GM18867 (cell line): Measurements from ENCODE around the gene SYDE1.

Source experiments
- ATAC-seq: cut with Tn5 transposase; IDR thresholded peaks from one replicate; pipeline ENCODE4 v1.9.1; 2021; ENCODE audit warnings: mild to moderate bottlenecking, moderate library complexity; ENCODE audit not compliant: unreplicated experiment

SYDE1 gene

DNA sequence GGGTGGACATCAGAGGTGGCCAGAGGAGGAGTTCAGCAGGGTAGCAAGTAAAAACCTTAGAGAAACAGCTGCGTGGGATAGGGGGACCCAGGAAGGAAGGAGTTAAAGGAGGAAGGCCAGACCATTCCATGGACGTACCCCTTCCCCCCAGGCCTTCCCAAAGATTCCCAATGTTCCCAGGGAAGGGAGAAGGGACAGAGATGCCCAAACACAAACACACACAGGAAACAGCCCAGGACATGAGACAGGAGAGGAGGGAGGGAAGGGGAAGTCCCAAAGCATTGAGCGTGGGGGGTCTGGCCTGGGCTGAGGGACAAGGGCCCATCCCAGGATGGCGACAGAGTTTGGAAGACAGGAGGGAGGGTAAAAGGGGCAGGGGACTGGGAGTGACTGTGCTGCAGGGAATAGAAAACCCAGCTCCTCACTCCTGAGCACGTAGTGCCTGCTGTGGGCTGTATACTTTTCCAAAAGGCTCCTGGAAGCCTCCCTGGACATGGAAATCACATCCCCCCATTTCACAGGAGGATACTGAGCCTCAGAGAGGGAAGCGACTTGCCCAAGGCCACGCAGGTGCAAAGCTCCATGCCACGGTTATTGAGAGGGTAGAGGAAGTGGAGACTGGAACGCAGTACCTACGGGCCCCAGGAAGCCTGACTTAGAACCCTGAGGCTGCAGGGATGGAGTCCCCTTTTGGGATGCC lies 1.1 kb downstream of the SYDE1 start:
- ATAC-seq: no peak

DNA sequence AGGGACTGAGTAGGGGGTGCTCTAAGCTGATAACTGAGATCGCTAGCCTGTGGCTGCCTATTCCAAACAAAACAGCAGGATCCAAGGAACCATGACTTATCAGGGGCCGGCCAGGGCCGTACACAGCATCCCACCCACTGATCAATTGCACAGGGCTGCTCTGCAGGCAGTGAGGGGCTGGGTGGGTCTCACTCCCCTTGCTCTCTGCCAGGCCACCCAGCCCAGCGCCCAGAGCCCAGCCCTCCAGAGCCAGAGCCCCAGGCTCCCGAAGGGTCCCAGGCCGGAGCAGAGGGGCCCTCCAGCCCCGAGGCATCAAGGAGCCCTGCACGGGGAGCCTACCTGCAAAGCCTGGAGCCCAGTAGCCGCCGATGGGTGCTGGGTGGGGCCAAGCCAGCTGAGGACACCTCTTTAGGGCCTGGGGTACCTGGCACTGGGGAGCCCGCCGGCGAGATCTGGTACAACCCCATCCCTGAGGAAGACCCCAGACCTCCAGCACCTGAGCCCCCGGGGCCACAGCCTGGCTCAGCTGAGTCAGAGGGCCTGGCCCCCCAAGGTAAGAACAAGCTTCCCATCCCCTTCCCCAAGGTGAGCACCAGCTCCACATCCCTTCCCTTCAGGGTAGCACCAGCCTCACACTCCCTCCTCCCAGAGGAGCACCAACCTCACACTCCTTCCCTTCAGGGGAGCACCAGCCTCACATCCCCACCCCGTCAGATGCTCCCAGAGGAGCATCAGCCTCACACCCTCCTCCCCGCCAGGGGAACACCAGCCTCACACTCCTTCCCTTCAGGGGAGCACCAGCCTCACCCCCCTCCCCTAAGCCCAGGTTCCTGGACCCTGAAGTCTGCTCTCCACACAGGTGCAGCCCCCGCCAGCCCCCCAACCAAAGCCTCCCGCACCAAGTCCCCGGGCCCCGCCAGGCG lies 1.9 kb downstream of the SYDE1 start:
- ATAC-seq: no peak

DNA sequence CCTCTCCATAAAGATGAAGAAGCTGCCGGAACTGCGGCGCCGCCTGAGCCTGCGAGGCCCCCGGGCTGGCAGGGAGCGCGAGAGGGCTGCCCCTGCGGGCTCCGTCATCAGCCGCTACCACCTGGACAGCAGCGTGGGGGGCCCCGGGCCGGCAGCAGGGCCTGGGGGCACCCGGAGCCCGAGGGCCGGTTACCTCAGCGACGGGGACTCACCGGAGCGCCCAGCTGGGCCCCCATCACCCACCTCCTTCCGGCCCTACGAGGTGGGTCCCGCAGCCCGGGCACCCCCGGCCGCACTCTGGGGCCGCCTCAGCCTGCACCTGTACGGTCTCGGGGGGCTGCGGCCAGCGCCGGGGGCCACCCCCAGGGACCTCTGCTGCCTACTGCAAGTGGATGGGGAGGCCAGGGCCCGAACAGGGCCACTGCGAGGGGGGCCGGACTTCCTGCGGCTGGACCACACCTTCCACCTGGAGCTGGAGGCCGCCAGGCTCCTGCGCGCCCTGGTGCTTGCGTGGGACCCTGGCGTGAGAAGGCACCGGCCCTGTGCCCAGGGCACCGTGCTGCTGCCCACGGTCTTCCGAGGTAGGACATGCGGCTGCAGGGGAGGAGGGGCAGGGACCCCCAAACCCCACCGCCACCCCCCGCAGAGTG lies 2.7 kb downstream of the SYDE1 start:
- ATAC-seq: no peak

DNA sequence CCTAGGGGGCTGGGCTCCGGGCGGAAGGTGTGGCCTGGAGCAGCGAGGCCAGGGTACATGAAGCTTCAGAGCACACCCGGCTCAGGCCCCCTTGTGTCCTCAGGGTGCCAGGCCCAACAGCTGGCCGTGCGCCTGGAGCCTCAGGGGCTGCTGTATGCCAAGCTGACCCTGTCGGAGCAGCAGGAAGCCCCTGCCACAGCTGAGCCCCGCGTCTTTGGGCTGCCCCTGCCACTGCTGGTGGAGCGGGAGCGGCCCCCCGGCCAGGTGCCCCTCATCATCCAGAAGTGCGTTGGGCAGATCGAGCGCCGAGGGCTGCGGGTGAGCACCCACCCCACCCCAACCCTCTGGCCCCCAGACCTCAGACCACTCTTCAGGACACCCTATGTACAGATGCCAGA lies 3.2 kb downstream of the SYDE1 start:
- ATAC-seq: no peak

DNA sequence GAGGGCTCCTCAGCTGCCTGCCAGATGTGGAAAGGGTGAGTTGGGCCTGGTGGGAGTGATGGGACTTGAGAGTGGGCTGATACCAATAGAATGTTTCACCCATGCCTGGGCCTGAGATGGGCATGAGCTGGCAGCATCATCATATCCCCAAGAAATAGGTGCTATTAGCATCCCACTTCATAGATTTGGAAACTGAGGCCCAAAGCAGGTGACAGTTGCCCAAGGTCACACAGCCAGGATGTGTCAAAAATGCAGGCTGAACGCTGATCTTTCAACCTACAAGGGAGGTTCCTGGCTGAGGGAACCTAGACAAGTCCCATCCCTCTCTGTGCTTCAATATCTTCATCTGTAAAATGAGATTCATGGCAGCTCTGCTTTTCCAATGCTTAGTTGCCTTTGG lies 4.6 kb downstream of the SYDE1 start:
- ATAC-seq: no peak

DNA sequence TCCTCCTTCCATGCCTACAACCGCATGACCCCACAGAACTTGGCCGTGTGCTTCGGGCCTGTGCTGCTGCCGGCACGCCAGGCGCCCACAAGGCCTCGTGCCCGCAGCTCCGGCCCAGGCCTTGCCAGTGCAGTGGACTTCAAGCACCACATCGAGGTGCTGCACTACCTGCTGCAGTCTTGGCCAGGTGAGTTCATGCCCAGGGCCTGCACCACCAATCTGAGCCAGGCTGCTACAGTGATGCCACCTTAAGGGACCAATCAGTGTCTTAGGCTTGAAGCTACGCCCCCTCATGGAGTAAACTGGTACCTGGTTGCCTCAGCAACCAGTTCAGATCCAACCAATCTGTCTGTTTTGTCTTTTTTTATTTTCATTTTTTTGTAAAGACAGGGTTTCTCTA lies 5.2 kb downstream of the SYDE1 start:
- no peak for ATAC-seq

DNA sequence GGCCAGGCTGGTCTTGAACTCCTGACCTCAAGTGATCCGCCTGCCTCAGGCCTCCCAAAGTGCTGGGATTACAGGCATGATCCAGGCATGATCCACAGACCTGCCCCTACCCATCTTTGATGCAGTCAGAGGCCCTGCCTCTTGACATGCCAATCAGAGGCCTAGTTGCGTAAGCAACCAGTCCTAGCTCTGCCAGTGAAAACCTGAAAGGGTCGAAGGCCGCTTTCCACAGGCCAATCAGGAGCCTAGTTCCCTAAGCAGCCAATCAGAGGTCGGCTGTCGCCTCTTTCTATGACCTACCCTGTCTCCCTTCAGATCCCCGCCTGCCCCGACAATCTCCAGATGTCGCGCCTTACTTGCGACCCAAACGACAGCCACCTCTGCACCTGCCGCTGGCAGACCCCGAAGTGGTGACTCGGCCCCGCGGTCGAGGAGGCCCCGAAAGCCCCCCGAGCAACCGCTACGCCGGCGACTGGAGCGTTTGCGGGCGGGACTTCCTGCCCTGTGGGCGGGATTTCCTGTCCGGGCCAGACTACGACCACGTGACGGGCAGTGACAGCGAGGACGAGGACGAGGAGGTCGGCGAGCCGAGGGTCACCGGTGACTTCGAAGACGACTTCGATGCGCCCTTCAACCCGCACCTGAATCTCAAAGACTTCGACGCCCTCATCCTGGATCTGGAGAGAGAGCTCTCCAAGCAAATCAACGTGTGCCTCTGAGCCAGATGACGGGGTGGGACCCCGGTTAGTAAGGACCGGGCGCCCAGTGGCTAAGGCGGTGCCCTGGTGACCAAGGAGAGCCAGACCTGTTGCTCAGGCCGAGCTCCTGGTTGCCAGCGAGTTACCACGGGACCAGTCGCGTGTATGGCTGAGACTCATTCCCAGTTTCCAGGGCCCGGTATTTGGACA lies 6.3 kb downstream of the SYDE1 start:
- ATAC-seq: no peak

DNA sequence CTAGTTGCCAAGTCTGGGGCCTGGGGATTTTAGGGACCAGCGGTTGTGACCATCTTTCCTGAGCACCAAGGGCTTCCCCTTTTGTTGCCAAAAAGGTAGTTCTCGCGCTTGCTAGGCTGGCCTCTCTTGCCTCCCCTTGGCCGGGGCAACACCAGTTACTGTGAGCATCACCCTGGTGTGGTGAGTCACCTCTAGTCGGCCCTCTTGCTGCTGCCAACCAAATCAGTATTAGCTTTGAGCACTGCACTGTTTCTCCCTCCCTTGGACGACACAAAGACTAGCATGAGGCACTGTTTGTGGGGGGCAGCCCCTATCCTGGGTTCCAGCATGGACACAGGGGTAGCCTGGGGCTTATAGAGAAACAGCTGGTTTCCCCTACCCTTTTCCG lies 6.9 kb downstream of the SYDE1 start:
- no peak for ATAC-seq

DNA sequence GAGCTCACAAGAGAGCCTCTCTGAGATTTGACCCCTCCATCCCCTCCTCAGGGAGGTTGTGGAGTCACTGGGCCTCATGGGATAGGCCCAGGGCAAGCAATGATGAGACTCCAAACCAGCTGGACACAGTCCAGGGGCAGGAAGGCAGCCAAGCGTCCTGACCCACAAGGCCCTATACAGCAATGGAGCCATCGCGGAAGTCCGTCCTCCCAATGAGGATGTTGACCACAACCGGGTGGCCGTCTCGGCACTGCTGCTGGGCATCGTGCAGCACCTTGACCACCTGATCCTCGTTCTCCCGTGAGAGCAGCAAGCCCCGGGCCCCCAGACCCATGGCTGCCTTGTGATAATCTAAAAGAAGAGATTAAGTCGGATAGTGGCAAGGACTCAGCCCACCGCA lies 7.9 kb downstream of the SYDE1 start:
- ATAC-seq: no peak

DNA sequence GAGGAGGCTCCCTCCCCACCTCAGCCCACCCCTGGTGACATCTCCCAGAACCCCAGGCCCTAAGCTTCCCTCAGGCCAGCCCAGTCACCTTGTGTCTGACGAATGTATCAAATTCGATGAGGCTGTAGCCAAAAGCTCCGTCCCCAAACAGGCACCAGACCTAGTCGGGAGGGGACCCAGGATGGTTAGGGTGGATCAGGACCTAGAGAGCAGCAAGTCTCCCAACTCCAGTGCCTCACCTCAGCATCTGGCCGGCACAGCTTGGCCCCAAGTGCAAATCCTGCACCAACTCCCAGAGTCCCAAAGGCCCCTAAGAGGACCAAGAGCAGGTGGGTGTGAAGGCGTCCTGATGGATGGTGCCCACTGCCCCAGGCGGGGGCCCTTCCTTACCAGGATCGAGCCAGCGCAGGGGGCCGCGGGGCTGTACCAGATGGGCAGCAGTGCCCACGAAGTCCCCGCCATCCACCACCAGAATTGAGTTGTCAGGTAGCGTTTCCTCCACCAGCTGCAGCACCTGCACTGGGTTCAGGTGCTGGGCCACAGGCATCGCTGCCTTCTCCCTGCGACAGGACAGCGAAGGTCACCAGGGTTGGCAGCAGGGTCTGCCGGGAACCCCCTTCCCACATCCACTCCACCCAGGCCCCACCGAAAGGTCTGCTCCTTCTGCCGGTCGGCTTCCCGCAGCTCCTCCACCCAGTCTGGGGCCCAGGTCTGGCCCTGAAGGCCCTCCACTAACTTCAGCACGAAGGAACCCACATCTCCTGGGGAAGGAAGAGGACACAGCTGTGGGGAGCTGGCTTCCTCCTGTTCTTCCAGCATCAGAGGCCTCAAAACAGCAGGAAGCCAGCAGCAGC lies 8.8 kb downstream of the SYDE1 start:
- ATAC-seq: no peak

DNA sequence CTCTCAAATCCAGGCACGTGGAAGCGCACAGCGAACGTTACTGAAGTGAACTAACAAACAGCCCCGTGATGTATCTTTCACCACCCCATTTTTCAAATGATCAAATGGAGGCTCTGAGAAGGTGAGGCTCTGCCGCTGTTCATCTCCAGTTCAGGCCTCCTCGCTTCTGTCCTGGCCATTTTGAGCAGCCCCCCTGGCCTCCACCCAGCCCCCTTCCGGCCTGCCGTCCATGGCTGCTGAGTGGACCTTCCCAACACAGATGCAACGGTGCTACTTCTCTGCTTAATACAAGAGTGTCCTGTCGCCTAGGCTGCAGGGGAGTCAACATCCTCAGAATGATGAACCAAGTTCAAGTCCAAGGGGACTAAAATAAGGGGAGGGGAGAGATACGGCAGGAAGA lies 9.7 kb downstream of the SYDE1 start:
- ATAC-seq: no peak

DNA sequence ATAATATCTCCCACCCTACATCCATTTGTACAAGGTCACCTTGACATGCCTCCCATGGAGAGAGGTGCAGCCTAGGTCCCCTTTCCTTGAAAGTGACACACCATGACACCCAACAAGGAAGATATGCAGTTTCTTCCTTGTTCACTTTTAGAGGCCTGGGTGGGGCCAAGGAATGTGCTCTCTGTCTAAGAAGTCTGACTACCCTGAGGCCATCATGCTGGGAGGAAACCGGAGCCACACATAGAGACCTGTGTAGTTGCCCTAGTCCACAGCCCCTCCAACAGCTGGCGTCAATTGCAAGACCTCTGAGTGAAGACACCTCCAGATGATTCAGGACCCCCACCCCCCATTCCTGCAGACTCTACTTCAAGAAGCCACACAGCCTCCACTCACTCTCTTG lies 11.0 kb downstream of the SYDE1 start:
- no peak for ATAC-seq

DNA sequence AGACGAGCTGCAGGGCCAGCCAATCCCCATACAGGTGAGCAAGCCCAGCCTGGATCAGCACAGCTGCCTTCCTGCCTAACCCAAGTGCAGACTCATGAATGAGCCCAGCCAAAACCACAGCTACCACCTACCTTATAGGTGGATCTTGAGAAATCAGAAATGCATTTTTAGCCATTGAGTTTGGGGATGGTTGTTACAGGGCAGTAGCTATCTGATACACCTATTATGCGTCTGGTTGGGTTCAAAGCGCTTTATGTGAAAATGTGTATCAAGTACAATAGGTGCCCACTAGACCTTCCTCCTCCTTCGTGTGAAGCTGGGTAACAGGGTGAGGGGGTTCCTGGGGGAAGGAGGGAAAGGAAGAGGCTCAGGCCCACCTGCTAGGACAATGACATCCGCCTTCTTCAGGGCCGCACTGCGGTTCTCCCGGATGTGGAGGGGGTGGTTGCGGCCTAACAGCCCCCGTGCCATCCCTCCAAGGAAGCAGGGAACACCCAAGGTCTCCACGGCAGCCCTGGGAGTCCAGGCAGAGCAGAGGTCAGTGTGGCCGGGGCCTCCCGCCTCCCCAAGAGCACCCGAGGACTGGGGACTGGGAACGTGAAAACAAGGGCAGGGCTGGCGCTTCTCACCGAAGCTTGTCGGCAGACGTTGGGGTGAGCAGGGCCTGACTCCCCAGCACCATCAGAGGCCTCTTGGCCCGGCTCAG lies 11.7 kb downstream of the SYDE1 start:
- ATAC-seq: no peak

DNA sequence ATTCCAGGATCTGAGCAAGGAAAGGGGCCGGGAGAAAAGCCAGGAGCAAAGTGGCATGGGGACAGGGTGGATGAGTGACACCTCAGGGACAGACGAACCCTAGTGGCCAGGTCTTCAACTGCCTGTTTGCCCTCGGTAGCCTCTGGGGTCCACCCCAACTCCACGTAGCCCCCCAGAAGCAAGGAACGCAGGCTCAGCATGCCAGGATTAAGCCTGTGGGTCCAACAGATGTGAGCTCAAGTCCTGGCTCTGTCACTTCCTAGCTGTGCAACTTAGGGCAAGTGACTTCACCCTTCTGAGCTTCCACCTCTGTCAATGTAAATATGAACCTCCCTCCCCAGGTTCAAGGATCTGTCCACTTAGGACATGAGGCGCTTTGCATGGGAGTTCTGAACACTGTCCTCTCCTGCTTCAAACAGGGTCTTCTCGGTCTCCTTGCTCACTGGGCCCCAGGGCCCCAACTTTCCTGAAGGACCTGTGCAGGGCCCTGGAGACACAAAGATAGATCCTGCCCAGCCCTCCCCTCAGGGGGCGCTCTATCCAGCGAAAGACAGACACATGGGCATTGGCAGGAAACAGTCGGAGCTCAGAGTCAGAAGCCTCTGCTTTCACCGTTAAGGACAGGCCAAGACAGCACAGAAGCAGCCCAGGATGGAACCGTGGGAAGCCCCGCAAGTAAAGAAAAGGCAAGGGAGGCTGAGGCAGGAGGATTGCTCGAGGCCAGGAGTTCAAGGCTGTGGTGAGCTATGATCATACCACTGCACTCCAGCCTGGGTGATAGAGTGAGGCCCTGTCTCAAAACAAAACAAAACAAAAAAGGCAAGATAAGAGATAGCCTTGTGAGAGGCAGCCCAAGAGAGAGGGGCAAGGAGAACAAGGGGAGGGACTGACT lies 13.2 kb downstream of the SYDE1 start:
- no peak for ATAC-seq

DNA sequence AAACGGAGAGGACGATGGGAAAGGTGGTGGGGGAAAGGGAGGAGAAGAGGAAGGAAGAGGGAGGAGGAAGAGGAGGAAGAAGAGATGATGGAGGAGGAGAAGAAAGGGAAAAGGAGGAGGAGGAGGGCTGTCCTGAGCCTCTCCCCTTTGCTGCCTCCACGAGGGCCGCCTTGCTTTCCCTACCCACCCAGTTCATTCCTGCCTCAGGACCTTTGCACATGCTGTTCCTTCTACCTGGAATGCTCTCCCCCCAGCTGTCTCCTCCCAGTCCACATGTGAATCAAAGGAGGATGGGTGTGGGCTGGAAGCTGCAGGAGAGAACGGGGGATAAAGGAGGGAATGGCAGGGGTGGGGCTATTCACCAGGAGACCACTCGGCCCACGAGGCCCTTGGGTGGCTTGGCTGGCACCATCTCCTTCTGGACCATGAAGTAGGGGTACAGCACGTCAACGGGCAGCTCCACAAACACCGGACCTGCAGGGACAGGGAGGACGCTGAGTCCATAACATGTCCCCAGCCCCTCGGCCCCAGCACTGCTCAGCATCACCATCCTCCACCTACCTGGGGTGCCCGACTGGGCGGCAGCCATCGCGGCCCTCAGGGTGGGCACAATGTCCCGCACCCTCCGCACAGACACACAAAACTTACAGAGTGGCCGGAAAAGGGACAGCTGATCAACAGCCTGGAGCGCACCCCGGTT lies 15.3 kb downstream of the SYDE1 start:
- no peak for ATAC-seq

DNA sequence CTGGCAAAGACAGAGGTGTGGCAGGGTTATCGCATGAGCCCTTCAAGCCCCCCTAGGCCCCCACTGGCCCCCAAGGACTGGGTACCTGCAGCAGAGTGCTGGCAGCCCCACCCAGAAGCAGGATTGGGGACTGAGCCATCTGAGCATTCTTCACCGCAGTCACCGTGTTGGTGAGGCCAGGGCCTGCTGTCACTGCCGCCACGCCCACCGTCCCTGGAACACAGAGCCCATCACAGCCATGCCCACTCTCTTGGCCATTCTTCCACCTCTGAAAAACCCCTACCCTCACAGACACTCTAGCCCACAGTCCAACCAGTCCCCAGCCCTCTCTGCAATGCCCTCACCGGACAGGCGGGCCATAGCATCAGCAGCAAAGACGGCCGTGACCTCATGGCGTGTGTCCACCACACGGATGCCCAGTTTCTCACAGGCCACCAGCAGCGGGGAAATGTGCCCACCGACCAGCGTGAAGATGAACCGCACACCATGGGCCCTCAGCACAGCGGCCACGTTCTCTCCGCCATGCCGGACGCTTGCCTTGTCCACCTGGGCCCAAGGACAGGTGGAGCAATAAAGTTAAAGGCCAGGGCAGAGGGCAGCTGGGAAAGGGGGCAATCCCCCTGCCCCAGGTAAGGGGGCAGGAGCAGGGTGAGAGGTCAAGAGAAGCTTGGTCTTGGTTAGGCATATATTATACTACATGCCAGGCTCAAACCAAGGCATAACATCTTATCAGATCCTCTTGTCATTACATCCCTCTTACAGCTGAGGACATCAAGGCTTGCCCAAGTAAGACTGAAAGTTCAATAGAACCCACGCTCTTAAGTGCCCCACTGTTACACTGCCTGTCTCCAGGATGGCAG lies 16.1 kb downstream of the SYDE1 start:
- ATAC-seq: no peak

DNA sequence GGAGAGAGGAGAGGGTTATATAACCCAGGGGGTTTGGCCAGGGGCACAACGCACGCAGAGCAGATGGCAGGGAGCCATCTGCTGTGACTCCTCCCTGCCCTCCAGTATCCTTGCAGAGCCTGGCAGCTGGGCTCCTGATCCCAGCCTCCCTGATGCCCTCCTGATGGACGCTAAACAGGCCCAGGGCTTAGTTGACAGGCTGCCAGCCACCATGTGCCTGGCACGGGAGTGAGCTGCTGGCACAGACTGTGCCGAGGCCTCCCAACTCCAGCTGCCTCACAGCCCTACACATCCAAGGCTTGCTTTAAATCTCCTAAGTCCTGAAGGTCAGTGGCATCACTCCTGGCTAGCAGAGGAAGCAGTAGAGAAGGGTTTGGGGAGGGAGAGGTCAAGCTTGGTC lies 16.7 kb downstream of the SYDE1 start:
- no peak for ATAC-seq
